Cortex of kidney (tissue), 1 donor: ENCODE measurements around the gene PLEKHJ1.

Experiments
- DNase-seq: peaks from one replicate; lab custom pipeline; 2025; lab: John Stamatoyannopoulos, UW

PLEKHJ1 gene

GRCh38 chr19:2249010-2249866 is 13.1 kb upstream of the PLEKHJ1 start, which contains the start of gene AMH:
Gene AMH (plus strand): TSS chr19:2249323. CDS start chr19:2249333, 10 bp downstream.
- no peak for DNase-seq

- no peak for DNase-seq
These were observed 12.2 kb upstream of the PLEKHJ1 start for GRCh38 chr19:2248136-2249009.

GRCh38 chr19:2247433-2248101 is 11.4 kb upstream of the PLEKHJ1 start:
- no peak for DNase-seq

- no peak for DNase-seq
These were observed 10.8 kb upstream of the PLEKHJ1 start for GRCh38 chr19:2246801-2247361.

GRCh38 chr19:2246014-2246620 is 10.0 kb upstream of the PLEKHJ1 start:
- no peak for DNase-seq

GRCh38 chr19:2245273-2245672 is 9.1 kb upstream of the PLEKHJ1 start:
- no peak for DNase-seq

- DNase-seq, result no peak
These were observed 8.4 kb upstream of the PLEKHJ1 start for GRCh38 chr19:2244486-2244885.

- no peak for DNase-seq
These were observed 7.9 kb upstream of the PLEKHJ1 start for GRCh38 chr19:2244125-2244411.

- DNase-seq, result no peak
These were observed 7.4 kb upstream of the PLEKHJ1 start for GRCh38 chr19:2243274-2244124.

GRCh38 chr19:2242816-2243215 is 6.7 kb upstream of the PLEKHJ1 start:
- DNase-seq, result no peak

GRCh38 chr19:2242092-2242537 is 6.0 kb upstream of the PLEKHJ1 start:
- DNase-seq, result no peak

- DNase-seq, result no peak
These were observed 5.0 kb upstream of the PLEKHJ1 start for GRCh38 chr19:2240881-2241760.

- DNase-seq, result no peak
These were observed 3.9 kb upstream of the PLEKHJ1 start for GRCh38 chr19:2239771-2240770.

GRCh38 chr19:2239173-2239572 is 3.0 kb upstream of the PLEKHJ1 start:
- DNase-seq, result no peak

- DNase-seq, result no peak
These were observed 1.7 kb upstream of the PLEKHJ1 start for GRCh38 chr19:2237869-2238153.

GRCh38 chr19:2237051-2237868 is 1.1 kb upstream of the PLEKHJ1 start:
- DNase-seq, result no peak

- DNase-seq, result no peak
These were observed 140 bp downstream of the PLEKHJ1 start for GRCh38 chr19:2236064-2236313.

- no peak for DNase-seq
These were observed 607 bp downstream of the PLEKHJ1 start for GRCh38 chr19:2235381-2236063.
